HEK293 (cell line): Measurements from ENCODE around the gene APOB.

ENCODE experiments used
- CTCF ChIA-PET: fragments of 350-600 bp; formaldehyde crosslinking; extraction: SDS; loops from one replicate; lab custom pipeline; 2021; ENCODE audit warnings: antibody characterized with exemption; lab: Yijun Ruan, JAX
- POLR2A ChIA-PET: fragments of 300-600 bp; formaldehyde crosslinking; extraction: SDS; loops from one replicate; lab custom pipeline; 2020; ENCODE audit warnings: antibody characterized with exemption, inconsistent platforms; lab: Yijun Ruan, JAX
- H3K27ac ChIP-seq: fragments of 200-500 bp; sonication (Bioruptor generic); 2 replicates; pipeline ENCODE4 v1.5.1; 2014; ENCODE audit warnings: low read depth, low read length, control low read depth, inconsistent platforms; ENCODE audit errors: extremely low read depth
- H3K36me3 ChIP-seq, 2 experiments: fragments of 200-500 bp in 1 of 2; sonication (Bioruptor generic) in 1 of 2; 1 replicate in 1 of 2; 2 replicates in 1 of 2; pipeline ENCODE4 v1.5.1; 2014 to 2017; ENCODE audit warnings: inconsistent platforms in 2 of 2, low read length in 2 of 2; ENCODE audit not compliant: control insufficient read depth in 2 of 2, insufficient read depth in 1 of 2
- H3K4me1 ChIP-seq: fragments of 200-500 bp; sonication (Bioruptor generic); 2 replicates; pipeline ENCODE4 v1.5.1; 2014; ENCODE audit warnings: mild to moderate bottlenecking, low read length, inconsistent platforms; ENCODE audit not compliant: control insufficient read depth, insufficient read depth
- H3K4me3 ChIP-seq: 2 replicates; pipeline ENCODE4 v1.5.1; 2011; ENCODE audit warnings: low read depth, mild to moderate bottlenecking, control low read depth, low read length, moderate library complexity
- H3K9me3 ChIP-seq: fragments of 200-500 bp; sonication (Bioruptor generic); 2 replicates; pipeline ENCODE4 v1.5.1; 2014; ENCODE audit warnings: low read depth, low read length, inconsistent platforms; ENCODE audit not compliant: control insufficient read depth, insufficient read depth
- KLF9 ChIP-seq: fragments of 450-650 bp; formaldehyde crosslinking; IDR thresholded peaks from 2 replicates; pipeline ENCODE4 v1.5.1; 2016; ENCODE audit warnings: missing biosample characterization, missing genetic modification characterization, low read depth
- MEIS1 ChIP-seq: sonication (generic); formaldehyde crosslinking; IDR thresholded peaks from 2 replicates; pipeline ENCODE4 v1.8.1; 2022; ENCODE audit warnings: missing genetic modification reagents, mild to moderate bottlenecking, borderline replicate concordance
- OSR2 ChIP-seq: fragments of 450-650 bp; formaldehyde crosslinking; IDR thresholded peaks from 2 replicates; pipeline ENCODE4 v1.5.1; 2016; ENCODE audit warnings: missing biosample characterization, missing genetic modification characterization
- OVOL3 ChIP-seq: fragments of 450-650 bp; formaldehyde crosslinking; IDR thresholded peaks from 2 replicates; pipeline ENCODE4 v1.5.1; 2016; ENCODE audit warnings: missing biosample characterization, missing genetic modification characterization
- SCRT2 ChIP-seq: fragments of 450-650 bp; formaldehyde crosslinking; IDR thresholded peaks from 2 replicates; pipeline ENCODE4 v1.5.1; 2016; ENCODE audit warnings: missing biosample characterization, missing genetic modification characterization
- WT1 ChIP-seq: fragments of 450-650 bp; formaldehyde crosslinking; IDR thresholded peaks from 2 replicates; pipeline ENCODE4 v1.5.1; 2016; ENCODE audit warnings: missing biosample characterization, missing genetic modification characterization
- ZFP41 ChIP-seq: fragments of 450-650 bp; formaldehyde crosslinking; IDR thresholded peaks from 2 replicates; pipeline ENCODE4 v1.5.1; 2016; ENCODE audit warnings: missing biosample characterization, missing genetic modification characterization, borderline replicate concordance
- ZNF473 ChIP-seq: fragments of 450-650 bp; formaldehyde crosslinking; IDR thresholded peaks from 2 replicates; pipeline ENCODE4 v1.5.1; 2017; ENCODE audit warnings: missing biosample characterization, missing genetic modification characterization
- ZNF549 ChIP-seq: fragments of 450-650 bp; IDR thresholded peaks from 2 replicates; pipeline ENCODE4 v1.5.1; 2018; ENCODE audit warnings: missing biosample characterization, missing genetic modification characterization, mild to moderate bottlenecking, inconsistent platforms, moderate library complexity
- ZNF660 ChIP-seq: fragments of 450-650 bp; IDR thresholded peaks from 2 replicates; pipeline ENCODE4 v1.5.1; 2018; ENCODE audit warnings: missing biosample characterization, mild to moderate bottlenecking, missing genetic modification characterization
- TF ChIP-seq, protein P1 (sequence below): fragments of 450-650 bp; formaldehyde crosslinking; IDR thresholded peaks from 2 replicates; pipeline ENCODE4 v1.5.1; 2017; ENCODE audit warnings: missing biosample characterization, missing genetic modification characterization
- TF ChIP-seq, protein P2 (sequence below): fragments of 450-650 bp; formaldehyde crosslinking; conservative IDR thresholded peaks from 2 replicates; pipeline ENCODE4 v1.5.1; 2016; ENCODE audit warnings: low read depth, missing biosample characterization, missing genetic modification characterization
- TF ChIP-seq, protein P3 (sequence below): fragments of 450-650 bp; formaldehyde crosslinking; IDR thresholded peaks from 2 replicates; pipeline ENCODE4 v1.5.1; 2016; ENCODE audit warnings: missing biosample characterization, missing genetic modification characterization

The APOB gene

DNA sequence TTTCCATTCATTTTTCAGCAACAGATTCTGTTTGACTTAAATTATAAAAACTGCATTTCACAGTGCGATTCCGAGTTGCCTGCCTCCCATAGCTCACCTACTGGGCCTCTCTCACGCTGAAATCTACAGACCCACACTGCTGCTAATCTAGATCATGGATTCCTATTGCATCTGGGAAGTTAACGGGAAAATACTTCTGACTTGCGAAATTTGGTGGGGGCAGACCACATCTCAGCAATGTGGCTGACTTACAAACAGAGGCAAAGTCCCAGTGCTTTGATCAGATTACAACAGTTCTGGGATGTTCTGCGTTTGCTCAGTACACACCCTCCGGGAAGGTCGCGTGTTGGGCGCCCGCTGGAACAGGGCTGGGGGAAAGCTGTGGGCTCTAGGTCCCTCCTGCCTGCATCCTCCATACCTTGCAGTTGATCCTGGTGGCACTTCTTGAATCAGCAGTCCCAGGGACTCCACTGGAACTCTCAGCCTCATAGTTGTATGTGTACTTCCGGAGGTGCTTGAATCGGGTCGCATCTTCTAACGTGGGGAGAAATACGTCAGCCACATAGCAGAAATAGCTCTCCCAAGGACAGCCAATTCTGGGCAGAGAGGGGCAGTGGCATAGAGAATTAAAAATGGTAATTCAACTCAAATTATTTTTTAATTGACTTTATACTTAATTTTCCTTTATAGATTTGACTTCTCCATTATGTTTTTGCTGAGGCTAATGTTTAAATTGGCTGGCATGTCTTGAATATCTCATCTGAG is 1.7 kb downstream of the APOB start:
- no peak overlapping the region for H3K4me3 ChIP-seq
- TF ChIP-seq SCRT2 (tag by site-specific recombination), result no peak
- TF ChIP-seq OVOL3, result no peak
- TF ChIP-seq, protein P1, sequence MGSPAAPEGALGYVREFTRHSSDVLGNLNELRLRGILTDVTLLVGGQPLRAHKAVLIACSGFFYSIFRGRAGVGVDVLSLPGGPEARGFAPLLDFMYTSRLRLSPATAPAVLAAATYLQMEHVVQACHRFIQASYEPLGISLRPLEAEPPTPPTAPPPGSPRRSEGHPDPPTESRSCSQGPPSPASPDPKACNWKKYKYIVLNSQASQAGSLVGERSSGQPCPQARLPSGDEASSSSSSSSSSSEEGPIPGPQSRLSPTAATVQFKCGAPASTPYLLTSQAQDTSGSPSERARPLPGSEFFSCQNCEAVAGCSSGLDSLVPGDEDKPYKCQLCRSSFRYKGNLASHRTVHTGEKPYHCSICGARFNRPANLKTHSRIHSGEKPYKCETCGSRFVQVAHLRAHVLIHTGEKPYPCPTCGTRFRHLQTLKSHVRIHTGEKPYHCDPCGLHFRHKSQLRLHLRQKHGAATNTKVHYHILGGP, result no peak
- TF ChIP-seq ZNF549 (tag by site-specific recombination), result no peak
- TF ChIP-seq WT1 (tag by site-specific recombination), result no peak
- TF ChIP-seq OSR2 (tag by site-specific recombination), result no peak
- no peak for TF ChIP-seq ZNF660 (tag by site-specific recombination)

DNA sequence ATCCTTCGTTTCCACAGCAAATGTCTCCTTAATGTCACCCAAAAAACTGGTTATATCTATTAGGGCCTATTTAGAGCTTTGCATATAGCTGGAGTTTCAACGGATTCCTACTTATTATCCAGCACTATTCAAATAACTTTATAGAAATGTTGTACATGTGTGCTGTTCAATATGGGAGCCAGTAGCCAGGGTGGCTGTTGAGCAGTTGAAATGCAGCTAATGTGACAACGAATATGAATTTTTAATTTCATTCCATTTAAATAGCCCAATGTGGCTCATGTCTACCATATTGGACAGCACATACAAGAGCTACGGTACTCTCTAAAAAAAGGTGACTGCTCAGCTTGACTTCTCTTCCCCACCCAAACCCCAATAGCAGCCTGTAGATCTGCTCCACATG is 2.4 kb downstream of the APOB start:
- Histone ChIP-seq H3K36me3 (no peaks in the 10 kb centered on the region), H3K4me1 (no peaks in the 10 kb centered on the region), H3K4me3 (no peak overlapping the region), H3K27ac (no peak overlapping the region), H3K9me3 (no peaks in the 10 kb centered on the region)
- CTCF ChIA-PET, result interaction anchor here (0.6 to 3.8 kb wide), 14 partner anchors 9 to 1927 kb away, joined by 3 to 15 read pairs (median 4); no protein-coding TSS in a partner anchor
- TF ChIP-seq ZFP41, result no peak
- no peak for TF ChIP-seq OSR2 (tag by site-specific recombination)
- TF ChIP-seq, protein P2, sequence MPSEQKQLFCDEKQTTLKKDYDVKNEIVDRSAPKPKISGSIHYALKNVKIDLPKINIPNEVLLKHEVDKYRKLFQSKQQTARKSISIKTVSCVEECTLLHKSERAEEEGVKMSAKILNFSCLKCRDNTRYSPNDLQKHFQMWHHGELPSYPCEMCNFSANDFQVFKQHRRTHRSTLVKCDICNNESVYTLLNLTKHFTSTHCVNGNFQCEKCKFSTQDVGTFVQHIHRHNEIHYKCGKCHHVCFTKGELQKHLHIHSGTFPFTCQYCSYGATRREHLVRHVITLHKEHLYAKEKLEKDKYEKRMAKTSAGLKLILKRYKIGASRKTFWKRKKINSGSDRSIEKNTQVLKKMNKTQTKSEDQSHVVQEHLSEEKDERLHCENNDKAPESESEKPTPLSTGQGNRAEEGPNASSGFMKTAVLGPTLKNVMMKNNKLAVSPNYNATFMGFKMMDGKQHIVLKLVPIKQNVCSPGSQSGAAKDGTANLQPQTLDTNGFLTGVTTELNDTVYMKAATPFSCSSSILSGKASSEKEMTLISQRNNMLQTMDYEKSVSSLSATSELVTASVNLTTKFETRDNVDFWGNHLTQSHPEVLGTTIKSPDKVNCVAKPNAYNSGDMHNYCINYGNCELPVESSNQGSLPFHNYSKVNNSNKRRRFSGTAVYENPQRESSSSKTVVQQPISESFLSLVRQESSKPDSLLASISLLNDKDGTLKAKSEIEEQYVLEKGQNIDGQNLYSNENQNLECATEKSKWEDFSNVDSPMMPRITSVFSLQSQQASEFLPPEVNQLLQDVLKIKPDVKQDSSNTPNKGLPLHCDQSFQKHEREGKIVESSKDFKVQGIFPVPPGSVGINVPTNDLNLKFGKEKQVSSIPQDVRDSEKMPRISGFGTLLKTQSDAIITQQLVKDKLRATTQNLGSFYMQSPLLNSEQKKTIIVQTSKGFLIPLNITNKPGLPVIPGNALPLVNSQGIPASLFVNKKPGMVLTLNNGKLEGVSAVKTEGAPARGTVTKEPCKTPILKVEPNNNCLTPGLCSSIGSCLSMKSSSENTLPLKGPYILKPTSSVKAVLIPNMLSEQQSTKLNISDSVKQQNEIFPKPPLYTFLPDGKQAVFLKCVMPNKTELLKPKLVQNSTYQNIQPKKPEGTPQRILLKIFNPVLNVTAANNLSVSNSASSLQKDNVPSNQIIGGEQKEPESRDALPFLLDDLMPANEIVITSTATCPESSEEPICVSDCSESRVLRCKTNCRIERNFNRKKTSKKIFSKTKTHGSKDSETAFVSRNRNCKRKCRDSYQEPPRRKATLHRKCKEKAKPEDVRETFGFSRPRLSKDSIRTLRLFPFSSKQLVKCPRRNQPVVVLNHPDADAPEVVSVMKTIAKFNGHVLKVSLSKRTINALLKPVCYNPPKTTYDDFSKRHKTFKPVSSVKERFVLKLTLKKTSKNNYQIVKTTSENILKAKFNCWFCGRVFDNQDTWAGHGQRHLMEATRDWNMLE (tag by site-specific recombination), result no peak
- no peak for TF ChIP-seq ZNF473 (tag by site-specific recombination)
- TF ChIP-seq, protein P3, sequence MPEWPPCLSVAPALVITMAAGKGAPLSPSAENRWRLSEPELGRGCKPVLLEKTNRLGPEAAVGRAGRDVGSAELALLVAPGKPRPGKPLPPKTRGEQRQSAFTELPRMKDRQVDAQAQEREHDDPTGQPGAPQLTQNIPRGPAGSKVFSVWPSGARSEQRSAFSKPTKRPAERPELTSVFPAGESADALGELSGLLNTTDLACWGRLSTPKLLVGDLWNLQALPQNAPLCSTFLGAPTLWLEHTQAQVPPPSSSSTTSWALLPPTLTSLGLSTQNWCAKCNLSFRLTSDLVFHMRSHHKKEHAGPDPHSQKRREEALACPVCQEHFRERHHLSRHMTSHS, result no peak
- TF ChIP-seq KLF9, result no peak
- TF ChIP-seq MEIS1 (CRISPR knock-in tag), result no peak
- POLR2A ChIA-PET, result no interaction called here

More for the DNA sequence above, 1.7 kb downstream of the APOB start:
- ChIA-PET CTCF (interaction anchor here (0.5 to 3.8 kb wide), 21 partner anchors 9 to 1927 kb away, joined by 3 to 19 read pairs (median 4); no protein-coding TSS in a partner anchor), POLR2A (no interaction called here)
- Histone ChIP-seq H3K27ac (no peak overlapping the region), H3K4me1 (no peaks in the 10 kb centered on the region), H3K9me3 (no peaks in the 10 kb centered on the region), H3K36me3 (no peaks in the 10 kb centered on the region)
